ENCODE measurements around the gene BOLA3. TPM values are rescaled to one million over a fixed set of nuclear protein-coding genes. Genes with fewer than 3 reads are reported as not detected.

Gene BOLA3
- total RNA-seq, 4 donors from 2014 or later = 27.1 to 69.3 (median 40.8) TPM

- Histone ChIP-seq H3K27me3 (no peaks in the 10 kb centered on the region), H3K9me3 (no peaks in the 10 kb centered on the region), H3K4me3 (no peak overlapping the region), H3K27ac (peak overlapping the region in 1 of 4 donors; percentile 15), H3K4me1 (peaks cover 0 to 11% (median 0%) of the 10 kb centered on the region in 3 donors), H3K36me3 (peaks cover 24 to 94% (median 24%) of the 10 kb centered on the region in 3 donors)
- WGBS, 2 donors = 62% methylated on average over 4 of the region's 7 CpGs; no CpG with 5 or more reads in 1 of the 2 donors
- no peak for DNase-seq
- intact Hi-C loops (cut with DNase I) = no loop called here
- TF ChIP-seq POLR2A (IDR thresholded peaks at IDR 0.05) (no peak), CTCF (IDR thresholded peaks at IDR 0.05) (no peak)
These were observed 47.9 kb downstream of the BOLA3 start for GRCh38 chr2:74099835-74100234.

DNA sequence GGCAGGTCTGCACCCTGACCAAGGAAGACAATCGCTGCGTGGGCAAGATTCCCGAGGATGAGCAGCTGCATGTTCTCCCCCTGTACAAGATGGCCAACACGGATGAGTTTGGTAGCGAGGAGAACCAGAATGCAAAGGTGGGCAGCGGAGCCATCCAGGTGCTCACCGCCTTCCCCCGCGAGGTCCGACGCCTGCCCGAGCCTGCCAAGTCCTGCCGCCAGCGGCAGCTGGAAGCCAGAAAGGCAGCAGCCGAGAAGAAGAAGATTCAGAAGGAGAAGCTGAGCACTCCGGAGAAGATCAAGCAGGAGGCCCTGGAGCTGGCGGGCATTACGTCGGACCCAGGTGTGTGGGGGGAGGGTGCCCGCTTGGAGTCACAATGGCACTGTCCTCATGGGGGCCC, 48.4 kb downstream of the BOLA3 start:
- Histone ChIP-seq H3K36me3 (peaks cover 24 to 94% (median 26%) of the 10 kb centered on the region in 3 donors), H3K9me3 (no peaks in the 10 kb centered on the region), H3K27ac (no peak overlapping the region), H3K4me1 (peaks cover 0 to 11% (median 0%) of the 10 kb centered on the region in 3 donors), H3K4me3 (no peak overlapping the region), H3K27me3 (no peaks in the 10 kb centered on the region)
- TF ChIP-seq POLR2A (IDR thresholded peaks at IDR 0.05) (no peak), CTCF (IDR thresholded peaks at IDR 0.05) (no peak)
- intact Hi-C loops (cut with DNase I) = no loop called here
- WGBS, 2 donors = 83 to 98% methylated on average over 15 of the region's 20 CpGs
- no peak for DNase-seq

DNA sequence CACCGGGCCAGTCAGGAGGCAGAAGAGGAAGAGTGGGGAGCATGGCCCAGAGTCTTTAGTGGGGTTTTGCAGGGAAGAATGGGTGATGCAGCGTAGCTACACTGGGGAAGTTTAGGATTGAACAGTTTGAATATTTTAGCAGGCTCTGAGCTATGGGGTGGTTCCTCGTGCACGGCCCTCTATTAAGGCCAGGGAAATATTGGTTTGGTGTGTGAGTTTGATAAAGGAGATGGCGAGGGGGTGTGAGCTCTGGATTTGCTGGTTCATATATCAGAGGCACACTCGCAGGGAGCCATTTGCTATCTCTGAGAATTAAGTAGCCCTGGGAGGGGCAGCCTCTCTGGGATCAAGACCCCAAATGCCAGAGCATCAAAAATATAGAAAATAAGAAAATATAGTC, 50.1 kb downstream of the BOLA3 start:
- Histone ChIP-seq H3K36me3 (peaks cover 22 to 94% (median 43%) of the 10 kb centered on the region in 3 donors), H3K9me3 (no peaks in the 10 kb centered on the region), H3K4me1 (peaks cover 0 to 11% (median 0%) of the 10 kb centered on the region in 3 donors), H3K27me3 (no peaks in the 10 kb centered on the region), H3K4me3 (no peak overlapping the region), H3K27ac (no peak overlapping the region)
- intact Hi-C loops (cut with DNase I) = no loop called here
- no peak for DNase-seq
- 90 to 91% methylated on average over 6 of the region's 6 CpGs for WGBS, 2 donors
- no peak for TF ChIP-seq POLR2A (IDR thresholded peaks at IDR 0.05)

DNA sequence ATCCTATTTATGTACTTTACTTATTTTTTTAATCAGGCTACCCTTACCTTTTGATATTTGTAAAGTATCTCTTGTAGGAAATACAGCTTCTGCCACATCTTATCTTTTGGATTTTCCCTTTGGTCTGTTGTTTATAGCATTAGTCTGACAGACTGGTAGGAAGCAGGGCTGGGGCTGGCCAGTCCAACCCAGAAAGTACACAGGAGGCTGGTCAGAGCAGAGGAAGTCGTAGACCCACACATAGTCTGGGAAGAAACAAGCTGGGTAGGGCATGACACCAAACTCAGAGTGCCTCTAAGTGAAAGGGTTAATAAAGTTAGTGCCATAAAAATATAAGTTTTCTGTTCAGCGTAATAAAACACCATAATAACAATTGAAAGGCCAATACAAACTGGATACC, 51.7 kb downstream of the BOLA3 start:
- Histone ChIP-seq H3K27ac (no peak overlapping the region), H3K4me3 (no peak overlapping the region), H3K9me3 (no peaks in the 10 kb centered on the region), H3K36me3 (peaks cover 10 to 94% (median 33%) of the 10 kb centered on the region in 3 donors), H3K27me3 (no peaks in the 10 kb centered on the region), H3K4me1 (peaks cover 0 to 11% (median 0%) of the 10 kb centered on the region in 3 donors)
- no peak for TF ChIP-seq CTCF (IDR thresholded peaks at IDR 0.05)
- TF ChIP-seq POLR2A (IDR thresholded peaks at IDR 0.05) = no peak
- intact Hi-C loops (cut with DNase I) = no loop called here
- no peak for DNase-seq
- 92 to 94% methylated on average over 2 of the region's 2 CpGs for WGBS, 2 donors

- TF ChIP-seq CTCF (IDR thresholded peaks at IDR 0.05) (no peak), POLR2A (IDR thresholded peaks at IDR 0.05) (no peak)
- H3K27me3 ChIP-seq = no peaks in the 10 kb centered on the region
- peaks cover 9 to 94% (median 33%) of the 10 kb centered on the region in 3 donors for H3K36me3 ChIP-seq
- H3K4me1 ChIP-seq = peaks cover 0 to 11% (median 0%) of the 10 kb centered on the region in 3 donors
- no peak overlapping the region for H3K4me3 ChIP-seq
- H3K27ac ChIP-seq = no peak overlapping the region
- no peaks in the 10 kb centered on the region for H3K9me3 ChIP-seq
- WGBS, 2 donors = 68 to 75% methylated on average over 3 of the region's 3 CpGs
- no peak for DNase-seq
- intact Hi-C loops (cut with DNase I) = no loop called here
These were observed 52.1 kb downstream of the BOLA3 start for GRCh38 chr2:74095632-74096031.

GRCh38 chr2:74094291-74094690, 53.4 kb downstream of the BOLA3 start:
- H3K27ac ChIP-seq = no peak overlapping the region
- no peak for DNase-seq
- WGBS, 2 donors = 88 to 89% methylated on average over 7 of the region's 7 CpGs
- H3K27me3 ChIP-seq = no peaks in the 10 kb centered on the region
- intact Hi-C loops (cut with DNase I) = no loop called here
- H3K36me3 ChIP-seq = peaks cover 8 to 94% (median 38%) of the 10 kb centered on the region in 3 donors
- peaks cover 0 to 2% (median 0%) of the 10 kb centered on the region in 3 donors for H3K4me1 ChIP-seq
- no peak overlapping the region for H3K4me3 ChIP-seq
- H3K9me3 ChIP-seq = no peaks in the 10 kb centered on the region
- TF ChIP-seq POLR2A (IDR thresholded peaks at IDR 0.05) (no peak), CTCF (IDR thresholded peaks at IDR 0.05) (no peak)
